Retinal pigment epithelial cell (primary cell): ENCODE data around the gene MRPL53.

Experiments
- DNase-seq: peaks from one replicate; pipeline ENCODE4 v3.0.0-alpha.2; 2010; ENCODE audit warnings: low read depth
- H3K4me3 ChIP-seq: 2 replicates; pipeline ENCODE4 v1.5.1; 2011; ENCODE audit warnings: mild to moderate bottlenecking, low read length, control low read depth, moderate library complexity
- CTCF ChIP-seq: conservative IDR thresholded peaks from 2 replicates; pipeline ENCODE4 v1.5.1; 2011; ENCODE audit warnings: low read depth, low read length, control low read depth, inconsistent platforms

MRPL53 gene

GRCh38 chr2:74436111-74436805 lies 36.2 kb downstream of the MRPL53 start:
- no peak for DNase-seq
- H3K4me3 ChIP-seq, result no peak overlapping the region
- no peak for TF ChIP-seq CTCF

- no peak for TF ChIP-seq CTCF
- DNase-seq, result no peak
- H3K4me3 ChIP-seq, result no peak overlapping the region
These were observed 42.0 kb downstream of the MRPL53 start for GRCh38 chr2:74430502-74430901.

GRCh38 chr2:74429487-74430451 lies 42.7 kb downstream of the MRPL53 start:
- no peak for DNase-seq
- no peak overlapping the region for H3K4me3 ChIP-seq
- TF ChIP-seq CTCF, result no peak

GRCh38 chr2:74428675-74429074 lies 43.8 kb downstream of the MRPL53 start:
- no peak for DNase-seq
- H3K4me3 ChIP-seq, result no peak overlapping the region
- no peak for TF ChIP-seq CTCF

- DNase-seq, result no peak
- H3K4me3 ChIP-seq, result no peak overlapping the region
- TF ChIP-seq CTCF, result no peak
These were observed 44.9 kb downstream of the MRPL53 start for GRCh38 chr2:74427551-74427950.

- H3K4me3 ChIP-seq, result no peak overlapping the region
- no peak for DNase-seq
- no peak for TF ChIP-seq CTCF
These were observed 46.2 kb downstream of the MRPL53 start for GRCh38 chr2:74426181-74426758.
